HepG2 (cell line): Measurements from ENCODE around the gene DYTN. TPM values are rescaled to one million over a fixed set of nuclear protein-coding genes. Genes with fewer than 3 reads are reported as not detected.

Experiments used
- CHD4 ChIP-seq: fragments of 200-600 bp; sonication (generic); IDR thresholded peaks from 2 replicates; pipeline ENCODE4 v1.7.0; 2017; ENCODE audit warnings: mild to moderate bottlenecking, low read length, borderline replicate concordance
- KDM4B ChIP-seq: sonication (generic); formaldehyde crosslinking; IDR thresholded peaks from 2 replicates; pipeline ENCODE4 v1.4.0; 2020; ENCODE audit warnings: missing genetic modification reagents
- MTF1 ChIP-seq: sonication (generic); formaldehyde crosslinking; IDR thresholded peaks from 2 replicates; pipeline ENCODE4 v1.5.0; 2020; ENCODE audit warnings: missing genetic modification reagents
- NFE2L1 ChIP-seq: sonication (generic); formaldehyde crosslinking; IDR thresholded peaks from 2 replicates; pipeline ENCODE4 v1.4.0; 2020; ENCODE audit warnings: missing genetic modification reagents, mild to moderate bottlenecking, borderline replicate concordance
- PLRG1 ChIP-seq: fragments of 450-650 bp; conservative IDR thresholded peaks from 2 replicates; pipeline ENCODE4 v1.6.1; 2016
- REPIN1 ChIP-seq: sonication (generic); formaldehyde crosslinking; IDR thresholded peaks from 2 replicates; pipeline ENCODE4 v1.8.0; 2022; ENCODE audit warnings: missing genetic modification reagents, low read depth, mild to moderate bottlenecking, borderline replicate concordance
- ZFP90 ChIP-seq: sonication (generic); formaldehyde crosslinking; IDR thresholded peaks from 2 replicates; pipeline ENCODE4 v1.8.0; 2022; ENCODE audit warnings: missing genetic modification reagents, mild to moderate bottlenecking, inconsistent platforms, borderline replicate concordance
- polyA plus RNA-seq, 8 experiments: library from polyadenylated mRNA; depleted of rRNA in 3 of 8; stranded (reverse) in 7 of 8; unstranded in 1 of 8; fragments of >200 nt; fragmentation: Illumina TruSeq in 4 of 8; extraction: Trizol in 4 of 8; gene quantifications; 2 replicates each; pipeline versions ENCODE4 v1.2.1 to v1.2.3, GENCODE V29; 2011 to 2016; ENCODE audit warnings: low read depth in 4 of 8, missing spikeins in 1 of 8, mixed read lengths in 1 of 8; ENCODE audit not compliant: insufficient read depth in 1 of 8
- total RNA-seq, 5 experiments: library from RNA; depleted of rRNA; stranded (reverse); fragments of >200 nt; fragmentation: Illumina TruSeq; extraction: Trizol; gene quantifications; 2 replicates each; pipeline ENCODE4 v1.2.3, GENCODE V29; 2016; ENCODE audit warnings: low read depth in 1 of 5
- TF ChIP-seq, protein P1 (sequence below): sonication (generic); formaldehyde crosslinking; IDR thresholded peaks from 2 replicates; pipeline ENCODE4 v1.5.0; 2020; ENCODE audit warnings: mild to moderate bottlenecking, missing genetic modification reagents, borderline replicate concordance
- TF ChIP-seq, protein P2 (sequence below): sonication (generic); formaldehyde crosslinking; IDR thresholded peaks from 2 replicates; pipeline ENCODE4 v1.4.0; 2020; ENCODE audit warnings: missing genetic modification reagents, borderline replicate concordance
- TF ChIP-seq, protein P3 (sequence below): sonication (generic); formaldehyde crosslinking; IDR thresholded peaks from 2 replicates; pipeline ENCODE4 v1.5.1; 2020; ENCODE audit warnings: missing genetic modification reagents, mild to moderate bottlenecking, borderline replicate concordance
- TF ChIP-seq, protein P4 (sequence below): sonication (generic); formaldehyde crosslinking; conservative IDR thresholded peaks from 2 replicates; pipeline ENCODE4 v1.5.0; 2020; ENCODE audit warnings: missing genetic modification reagents

Gene DYTN
- total and polyA plus RNA-seq, 2 of the 13 experiments (the other 11 are each of a cell fraction or from before 2014, with no cell fraction given), result not detected

DNA sequence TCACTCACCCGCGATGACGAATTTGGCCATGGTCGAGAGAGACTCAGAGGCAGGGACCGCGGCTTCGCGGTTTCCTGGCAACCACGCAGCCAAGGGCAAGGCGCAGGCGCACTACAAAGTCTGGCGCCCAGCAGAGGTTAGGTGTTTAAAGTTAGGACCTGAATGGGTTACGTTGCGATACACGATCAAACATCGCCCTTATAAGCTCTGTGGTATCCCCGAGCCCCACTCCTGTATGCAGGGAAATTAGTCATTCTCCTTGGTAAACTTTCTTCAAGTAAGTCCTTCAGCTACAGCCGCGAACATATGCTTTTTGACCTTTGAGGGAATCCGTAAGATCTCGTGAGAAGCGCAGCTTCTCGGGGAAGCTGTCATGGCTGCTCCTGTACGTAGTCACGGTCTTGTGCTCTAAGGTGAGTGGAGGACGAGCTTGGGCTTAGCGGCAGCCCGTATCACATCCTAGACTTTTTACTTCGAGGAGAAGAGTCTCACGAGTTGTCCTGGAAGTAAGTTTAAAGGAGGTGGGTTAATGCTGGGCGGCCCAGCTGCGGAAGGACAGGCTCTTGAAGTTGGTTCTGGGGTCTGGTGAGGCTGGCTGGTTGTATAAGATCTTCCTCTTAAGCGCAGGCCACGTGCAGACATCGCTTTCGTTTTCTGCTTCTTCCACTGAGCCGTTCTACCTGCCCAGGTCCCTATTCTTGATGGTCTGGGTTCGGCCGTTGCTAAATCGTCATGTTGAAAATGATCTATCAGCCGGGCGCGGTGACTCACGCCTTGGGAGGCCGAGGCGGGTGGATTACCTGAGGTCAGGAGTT is 47.3 kb upstream of the DYTN start, which contains the start of the genes FASTKD2 and MDH1B (continued):
- TF ChIP-seq, protein P1, sequence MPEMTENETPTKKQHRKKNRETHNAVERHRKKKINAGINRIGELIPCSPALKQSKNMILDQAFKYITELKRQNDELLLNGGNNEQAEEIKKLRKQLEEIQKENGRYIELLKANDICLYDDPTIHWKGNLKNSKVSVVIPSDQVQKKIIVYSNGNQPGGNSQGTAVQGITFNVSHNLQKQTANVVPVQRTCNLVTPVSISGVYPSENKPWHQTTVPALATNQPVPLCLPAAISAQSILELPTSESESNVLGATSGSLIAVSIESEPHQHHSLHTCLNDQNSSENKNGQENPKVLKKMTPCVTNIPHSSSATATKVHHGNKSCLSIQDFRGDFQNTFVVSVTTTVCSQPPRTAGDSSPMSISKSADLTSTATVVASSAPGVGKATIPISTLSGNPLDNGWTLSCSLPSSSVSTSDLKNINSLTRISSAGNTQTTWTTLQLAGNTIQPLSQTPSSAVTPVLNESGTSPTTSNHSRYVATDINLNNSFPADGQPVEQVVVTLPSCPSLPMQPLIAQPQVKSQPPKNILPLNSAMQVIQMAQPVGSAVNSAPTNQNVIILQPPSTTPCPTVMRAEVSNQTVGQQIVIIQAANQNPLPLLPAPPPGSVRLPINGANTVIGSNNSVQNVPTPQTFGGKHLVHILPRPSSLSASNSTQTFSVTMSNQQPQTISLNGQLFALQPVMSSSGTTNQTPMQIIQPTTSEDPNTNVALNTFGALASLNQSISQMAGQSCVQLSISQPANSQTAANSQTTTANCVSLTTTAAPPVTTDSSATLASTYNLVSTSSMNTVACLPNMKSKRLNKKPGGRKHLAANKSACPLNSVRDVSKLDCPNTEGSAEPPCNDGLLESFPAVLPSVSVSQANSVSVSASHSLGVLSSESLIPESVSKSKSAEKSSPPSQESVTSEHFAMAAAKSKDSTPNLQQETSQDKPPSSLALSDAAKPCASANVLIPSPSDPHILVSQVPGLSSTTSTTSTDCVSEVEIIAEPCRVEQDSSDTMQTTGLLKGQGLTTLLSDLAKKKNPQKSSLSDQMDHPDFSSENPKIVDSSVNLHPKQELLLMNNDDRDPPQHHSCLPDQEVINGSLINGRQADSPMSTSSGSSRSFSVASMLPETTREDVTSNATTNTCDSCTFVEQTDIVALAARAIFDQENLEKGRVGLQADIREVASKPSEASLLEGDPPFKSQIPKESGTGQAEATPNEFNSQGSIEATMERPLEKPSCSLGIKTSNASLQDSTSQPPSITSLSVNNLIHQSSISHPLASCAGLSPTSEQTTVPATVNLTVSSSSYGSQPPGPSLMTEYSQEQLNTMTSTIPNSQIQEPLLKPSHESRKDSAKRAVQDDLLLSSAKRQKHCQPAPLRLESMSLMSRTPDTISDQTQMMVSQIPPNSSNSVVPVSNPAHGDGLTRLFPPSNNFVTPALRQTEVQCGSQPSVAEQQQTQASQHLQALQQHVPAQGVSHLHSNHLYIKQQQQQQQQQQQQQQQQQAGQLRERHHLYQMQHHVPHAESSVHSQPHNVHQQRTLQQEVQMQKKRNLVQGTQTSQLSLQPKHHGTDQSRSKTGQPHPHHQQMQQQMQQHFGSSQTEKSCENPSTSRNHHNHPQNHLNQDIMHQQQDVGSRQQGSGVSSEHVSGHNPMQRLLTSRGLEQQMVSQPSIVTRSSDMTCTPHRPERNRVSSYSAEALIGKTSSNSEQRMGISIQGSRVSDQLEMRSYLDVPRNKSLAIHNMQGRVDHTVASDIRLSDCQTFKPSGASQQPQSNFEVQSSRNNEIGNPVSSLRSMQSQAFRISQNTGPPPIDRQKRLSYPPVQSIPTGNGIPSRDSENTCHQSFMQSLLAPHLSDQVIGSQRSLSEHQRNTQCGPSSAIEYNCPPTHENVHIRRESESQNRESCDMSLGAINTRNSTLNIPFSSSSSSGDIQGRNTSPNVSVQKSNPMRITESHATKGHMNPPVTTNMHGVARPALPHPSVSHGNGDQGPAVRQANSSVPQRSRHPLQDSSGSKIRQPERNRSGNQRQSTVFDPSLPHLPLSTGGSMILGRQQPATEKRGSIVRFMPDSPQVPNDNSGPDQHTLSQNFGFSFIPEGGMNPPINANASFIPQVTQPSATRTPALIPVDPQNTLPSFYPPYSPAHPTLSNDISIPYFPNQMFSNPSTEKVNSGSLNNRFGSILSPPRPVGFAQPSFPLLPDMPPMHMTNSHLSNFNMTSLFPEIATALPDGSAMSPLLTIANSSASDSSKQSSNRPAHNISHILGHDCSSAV, result 0 out of 2 replicates have a peak, but pooled peaks have one; percentile 72
- TF ChIP-seq, protein P2, sequence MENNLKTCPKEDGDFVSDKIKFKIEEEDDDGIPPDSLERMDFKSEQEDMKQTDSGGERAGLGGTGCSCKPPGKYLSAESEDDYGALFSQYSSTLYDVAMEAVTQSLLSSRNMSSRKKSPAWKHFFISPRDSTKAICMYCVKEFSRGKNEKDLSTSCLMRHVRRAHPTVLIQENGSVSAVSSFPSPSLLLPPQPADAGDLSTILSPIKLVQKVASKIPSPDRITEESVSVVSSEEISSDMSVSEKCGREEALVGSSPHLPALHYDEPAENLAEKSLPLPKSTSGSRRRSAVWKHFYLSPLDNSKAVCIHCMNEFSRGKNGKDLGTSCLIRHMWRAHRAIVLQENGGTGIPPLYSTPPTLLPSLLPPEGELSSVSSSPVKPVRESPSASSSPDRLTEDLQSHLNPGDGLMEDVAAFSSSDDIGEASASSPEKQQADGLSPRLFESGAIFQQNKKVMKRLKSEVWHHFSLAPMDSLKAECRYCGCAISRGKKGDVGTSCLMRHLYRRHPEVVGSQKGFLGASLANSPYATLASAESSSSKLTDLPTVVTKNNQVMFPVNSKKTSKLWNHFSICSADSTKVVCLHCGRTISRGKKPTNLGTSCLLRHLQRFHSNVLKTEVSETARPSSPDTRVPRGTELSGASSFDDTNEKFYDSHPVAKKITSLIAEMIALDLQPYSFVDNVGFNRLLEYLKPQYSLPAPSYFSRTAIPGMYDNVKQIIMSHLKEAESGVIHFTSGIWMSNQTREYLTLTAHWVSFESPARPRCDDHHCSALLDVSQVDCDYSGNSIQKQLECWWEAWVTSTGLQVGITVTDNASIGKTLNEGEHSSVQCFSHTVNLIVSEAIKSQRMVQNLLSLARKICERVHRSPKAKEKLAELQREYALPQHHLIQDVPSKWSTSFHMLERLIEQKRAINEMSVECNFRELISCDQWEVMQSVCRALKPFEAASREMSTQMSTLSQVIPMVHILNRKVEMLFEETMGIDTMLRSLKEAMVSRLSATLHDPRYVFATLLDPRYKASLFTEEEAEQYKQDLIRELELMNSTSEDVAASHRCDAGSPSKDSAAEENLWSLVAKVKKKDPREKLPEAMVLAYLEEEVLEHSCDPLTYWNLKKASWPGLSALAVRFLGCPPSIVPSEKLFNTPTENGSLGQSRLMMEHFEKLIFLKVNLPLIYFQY (CRISPR knock-in tag), result peak; percentile 56
- 0 out of 2 replicates have a peak, but pooled peaks have one; percentile 49 for TF ChIP-seq MTF1 (CRISPR knock-in tag)
- TF ChIP-seq, protein P3, sequence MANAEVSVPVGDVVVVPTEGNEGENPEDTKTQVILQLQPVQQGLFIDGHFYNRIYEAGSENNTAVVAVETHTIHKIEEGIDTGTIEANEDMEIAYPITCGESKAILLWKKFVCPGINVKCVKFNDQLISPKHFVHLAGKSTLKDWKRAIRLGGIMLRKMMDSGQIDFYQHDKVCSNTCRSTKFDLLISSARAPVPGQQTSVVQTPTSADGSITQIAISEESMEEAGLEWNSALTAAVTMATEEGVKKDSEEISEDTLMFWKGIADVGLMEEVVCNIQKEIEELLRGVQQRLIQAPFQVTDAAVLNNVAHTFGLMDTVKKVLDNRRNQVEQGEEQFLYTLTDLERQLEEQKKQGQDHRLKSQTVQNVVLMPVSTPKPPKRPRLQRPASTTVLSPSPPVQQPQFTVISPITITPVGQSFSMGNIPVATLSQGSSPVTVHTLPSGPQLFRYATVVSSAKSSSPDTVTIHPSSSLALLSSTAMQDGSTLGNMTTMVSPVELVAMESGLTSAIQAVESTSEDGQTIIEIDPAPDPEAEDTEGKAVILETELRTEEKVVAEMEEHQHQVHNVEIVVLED (CRISPR knock-in tag), result peak; percentile 89
- no peak; the same call in 1 of the 2 replicates for TF ChIP-seq NFE2L1 (CRISPR knock-in tag)
- TF ChIP-seq REPIN1 (CRISPR knock-in tag), result peak; percentile 92
- TF ChIP-seq CHD4, result no peak; the same call in 1 of the 2 replicates
- TF ChIP-seq PLRG1, result no peak
- TF ChIP-seq KDM4B (CRISPR knock-in tag), result no peak; the same call in 1 of the 2 replicates
- TF ChIP-seq ZFP90 (CRISPR knock-in tag), result peak; percentile 65; the same call in 1 of the 2 replicates
- TF ChIP-seq, protein P4, sequence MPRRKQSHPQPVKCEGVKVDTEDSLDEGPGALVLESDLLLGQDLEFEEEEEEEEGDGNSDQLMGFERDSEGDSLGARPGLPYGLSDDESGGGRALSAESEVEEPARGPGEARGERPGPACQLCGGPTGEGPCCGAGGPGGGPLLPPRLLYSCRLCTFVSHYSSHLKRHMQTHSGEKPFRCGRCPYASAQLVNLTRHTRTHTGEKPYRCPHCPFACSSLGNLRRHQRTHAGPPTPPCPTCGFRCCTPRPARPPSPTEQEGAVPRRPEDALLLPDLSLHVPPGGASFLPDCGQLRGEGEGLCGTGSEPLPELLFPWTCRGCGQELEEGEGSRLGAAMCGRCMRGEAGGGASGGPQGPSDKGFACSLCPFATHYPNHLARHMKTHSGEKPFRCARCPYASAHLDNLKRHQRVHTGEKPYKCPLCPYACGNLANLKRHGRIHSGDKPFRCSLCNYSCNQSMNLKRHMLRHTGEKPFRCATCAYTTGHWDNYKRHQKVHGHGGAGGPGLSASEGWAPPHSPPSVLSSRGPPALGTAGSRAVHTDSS (CRISPR knock-in tag), result 0 out of 2 replicates have a peak, but pooled peaks have one; percentile 83
